Heart left ventricle (tissue), 16 donors: ENCODE data around the gene MEGF9. TPM values are rescaled to one million over a fixed set of nuclear protein-coding genes. Genes with fewer than 3 reads are reported as not detected.

ENCODE experiments used
- ATAC-seq, 4 donors: fragments of 200-7000 bp; cut with Tn5 transposase; one replicate each; pipeline ENCODE4 v1.9.1; 2020 to 2022; ENCODE audit warnings: moderate library complexity in 4 of 4, mild to moderate bottlenecking in 3 of 4, moderate number of reproducible peaks in 1 of 4
- DNase-seq, 5 donors: peaks; one replicate each; pipeline ENCODE4 v3.0.0-alpha.2; 2020
- H3K27ac ChIP-seq, 12 donors: fragments of 200-600 bp; sonication (generic) in 4 of 12; one replicate each; pipeline versions ENCODE4 v1.5.0 to v1.8.0; 2016 to 2022; ENCODE audit warnings: mild to moderate bottlenecking in 2 of 12
- H3K27me3 ChIP-seq, 9 donors: fragments of 200-600 bp; sonication (generic) in 2 of 9; one replicate each; pipeline versions ENCODE4 v1.5.1 to v1.8.0; 2016 to 2022; ENCODE audit warnings: mild to moderate bottlenecking in 3 of 9
- H3K36me3 ChIP-seq, 9 donors: fragments of 200-600 bp; sonication (generic) in 2 of 9; one replicate each; pipeline versions ENCODE4 v1.5.0 to v1.8.0; 2018 to 2022; ENCODE audit warnings: mild to moderate bottlenecking in 2 of 9
- H3K4me1 ChIP-seq, 12 donors: fragments of 200-600 bp; sonication (generic) in 4 of 12; one replicate each; pipeline versions ENCODE4 v1.5.0 to v1.8.0; 2016 to 2022; ENCODE audit warnings: mild to moderate bottlenecking in 3 of 12
- H3K4me3 ChIP-seq, 12 donors: fragments of 200-600 bp; sonication (generic) in 4 of 12; one replicate each; pipeline versions ENCODE4 v1.5.0 to v1.8.0; 2017 to 2022; ENCODE audit warnings: mild to moderate bottlenecking in 9 of 12, moderate library complexity in 4 of 12
- H3K9me3 ChIP-seq, 12 donors: fragments of 200-600 bp; sonication (generic) in 4 of 12; one replicate each; pipeline versions ENCODE4 v1.5.0 to v1.8.0; 2016 to 2022; ENCODE audit warnings: mild to moderate bottlenecking in 1 of 12
- CTCF ChIP-seq, 12 donors: fragments of 200-600 bp; sonication (generic) in 4 of 12; IDR thresholded peaks; one replicate each; pipeline versions ENCODE4 v1.5.0 to v1.8.0; 2018 to 2022; ENCODE audit warnings: antibody characterized with exemption in 12 of 12, mild to moderate bottlenecking in 5 of 12
- POLR2A ChIP-seq, 2 donors: fragments of 450-650 bp; IDR thresholded peaks; one replicate each; pipeline ENCODE4 v1.6.1; 2017; ENCODE audit warnings: antibody characterized with exemption in 2 of 2, mild to moderate bottlenecking in 2 of 2, moderate library complexity in 2 of 2
- WGBS, 4 donors: extraction: QIAGEN DNeasy Blood & Tissue Kit in 2 of 4; methylation state at CpG; one replicate each; pipeline versions ENCODE4 v1.1.5 to v1.1.7; 2013 to 2018; 5-methylcytosine and 5-hydroxymethylcytosine counted together
- intact Hi-C, 10 donors: fragments of 100-400 bp; cut with DNase I; formaldehyde crosslinking; loops; one replicate each; pipeline versions ENCODE4 v1.11.1 to v1.14.2; 2022
- polyA plus RNA-seq, 2 donors: library from polyadenylated mRNA; stranded (reverse); fragments of 200-250 nt; gene quantifications; one replicate each; pipeline ENCODE4 v1.2.3, GENCODE V29; 2013
- total RNA-seq, 9 donors: library from RNA; depleted of rRNA in 2 of 9; stranded (reverse); fragments of >200 nt in 2 of 9; fragmentation: NEBNext Ultra II Directional in 3 of 9; extraction: Animal tissue kit (Norgen Biotek cat#: 25700) in 3 of 9; gene quantifications; one replicate each; pipeline versions ENCODE4 v1.1.0 to v1.2.4, GENCODE V29; 2016 to 2023
- donor health status: ischemic (EF 13 %, LVEDD 7.1; RV severe dilation, severe dysfunction).
- donor health status: healthy with polysubstance abuse.
- donor health status: DM: no; HTN: yes; CAD: no.
- donor health status: DM: no; HTN: no; CAD: no.
- donor health status: ischemic (EF 25% LVEDD 6.9; RV normal size, moderate dysfunction).
- donor health status: ischemic (EF 25% LVEDD 5.7; RV mildly dilated, moderate dysfunction).
- donor health status: healthy.
- donor health status: DM: yes; HTN: yes; CAD: no.
- donor health status: ischemic (EF 35%, LVEDD 5.7; RV mildly dilated, moderate dysfunction).
- donor health status: nonischemic (EF 11% LVEDD 7.7; RV severe dilation, severe dysfunction).
- donor health status: DM: yes; HTN: yes; CAD: no.
- donor health status: PGD.
- donor health status: ischemic (EF 29% LVEDD 5.4; RV normal size, mild dysfunction).
- donor health status: nonischemic (EF 23%, LVEDD 6.1; RV moderate dilation, normal function).

The MEGF9 gene
- total and polyA plus RNA-seq, 11 donors = 2.2 to 46.0 (median 12.8) TPM

GRCh38 chr9:120622790-120623189, 91.5 kb downstream of the MEGF9 start:
- DNase-seq = no peak
- H3K9me3 ChIP-seq = no peaks in the 10 kb centered on the region
- H3K36me3 ChIP-seq = peaks cover 0 to 8% (median 0%) of the 10 kb centered on the region in 9 donors
- no peak overlapping the region for H3K4me3 ChIP-seq
- peaks cover 0 to 23% (median 0%) of the 10 kb centered on the region in 12 donors for H3K4me1 ChIP-seq
- ATAC-seq = no peak
- TF ChIP-seq CTCF (IDR thresholded peaks at IDR 0.05) (no peak), POLR2A (IDR thresholded peaks at IDR 0.05) (no peak)
- no peaks in the 10 kb centered on the region for H3K27me3 ChIP-seq
- intact Hi-C loops = loop anchor here in 6 of 10 donors (5.0 to 10.0 kb wide), 3 partner anchors 92 to 435 kb away; partner anchors contain the start of gene MEGF9 (in 4 of the 6)
- H3K27ac ChIP-seq = no peak overlapping the region

GRCh38 chr9:120621941-120622340, 92.3 kb downstream of the MEGF9 start:
- Histone ChIP-seq H3K36me3 (peaks cover 0 to 8% (median 0%) of the 10 kb centered on the region in 9 donors), H3K27ac (no peak overlapping the region), H3K27me3 (no peaks in the 10 kb centered on the region), H3K9me3 (no peaks in the 10 kb centered on the region), H3K4me3 (no peak overlapping the region), H3K4me1 (peaks cover 0 to 23% (median 0%) of the 10 kb centered on the region in 12 donors)
- DNase-seq (no peak), ATAC-seq (no peak)
- intact Hi-C loops = loop anchor here in 6 of 10 donors (5.0 to 10.0 kb wide), 3 partner anchors 93 to 435 kb away; partner anchors contain the start of gene MEGF9 (in 4 of the 6)
- WGBS, 4 donors = 89 to 100% (median 96%) methylated on average over 1 of the region's 1 CpG
- no peak for TF ChIP-seq CTCF (IDR thresholded peaks at IDR 0.05)
- no peak for TF ChIP-seq POLR2A (IDR thresholded peaks at IDR 0.05)

GRCh38 chr9:120619751-120620655, 94.3 kb downstream of the MEGF9 start:
- DNase-seq = peak in 3 of 5 donors; percentile 30 to 39 (median 32)
- peak overlapping the region in 1 of 12 donors; percentile 13 for H3K4me3 ChIP-seq
- no peak overlapping the region for H3K27ac ChIP-seq
- ATAC-seq = peak in 3 of 4 donors; percentile 68 to 80 (median 76)
- WGBS, 4 donors = 49 to 53% (median 51%) methylated on average over 8 of the region's 8 CpGs
- intact Hi-C loops = loop anchor here in 7 of 10 donors (5.0 to 10.0 kb wide), 5 partner anchors 95 to 445 kb away; partner anchors contain the start of genes MEGF9 (in 4 of the 7) and C5 (in 1 of the 7)
- H3K27me3 ChIP-seq = no peaks in the 10 kb centered on the region
- H3K9me3 ChIP-seq = no peaks in the 10 kb centered on the region
- peaks cover 0 to 8% (median 0%) of the 10 kb centered on the region in 9 donors for H3K36me3 ChIP-seq
- TF ChIP-seq CTCF (IDR thresholded peaks at IDR 0.05) (peak; percentile 74 to 92 (median 82)), POLR2A (IDR thresholded peaks at IDR 0.05) (no peak)
- peaks cover 0 to 11% (median 0%) of the 10 kb centered on the region in 12 donors for H3K4me1 ChIP-seq
